ENCODE results near the gene PCDHB10.
"Not testable (repeated sequence)": the region's sequence is repeated elsewhere in the genome, so short reads cannot be mapped to it uniquely, and the experiment has no call there.

GRCh38 chr5:141214583-141214982 lies 22.4 kb downstream of the PCDHB10 start:
- TF ChIP-seq POLR2A, POLR2AphosphoS5, CTCF (IDR thresholded peaks at IDR 0.05): not testable (repeated sequence)

Data from gastroesophageal sphincter (tissue), 3 donors.